ENCODE data around the gene YBX3. TPM values are rescaled to one million over a fixed set of nuclear protein-coding genes. Genes with fewer than 3 reads are reported as not detected.

YBX3 gene
- total RNA-seq, 4 donors from 2014 or later: 230 to 374 (median 244) TPM

GRCh38 chr12:10652192-10652591 is 70.9 kb downstream of the YBX3 start:
- TF ChIP-seq CTCF (IDR thresholded peaks at IDR 0.05; ENCODE audit: low read depth): no peak

Other genes starting within 250 kb of the YBX3 start
- under 1 TPM in 3 of 4 donors, not detected in 1; 0.22 to 0.85 (median 0.38) TPM for gene EIF2S3B, start 217.4 kb downstream of the YBX3 start, total RNA-seq
- gene MAGOHB, start 109.7 kb downstream of the YBX3 start, total RNA-seq: 10 to 100 TPM; 11.7 to 24.7 (median 14.4) TPM
- gene STYK1, start 49.3 kb downstream of the YBX3 start, total RNA-seq: under 1 TPM in 2 of 4 donors, not detected in 2; 0.22 to 0.34 TPM
- gene TAS2R7, start 79.3 kb upstream of the YBX3 start, total RNA-seq: not detected
- not detected for gene TAS2R8, start 84.0 kb upstream of the YBX3 start, total RNA-seq
- not detected for gene TAS2R9, start 86.8 kb upstream of the YBX3 start, total RNA-seq
- 1 to 10 TPM in 3 of 4 donors, not detected in 1; 1.1 to 2.4 (median 2.3) TPM for gene TAS2R10, start 103.0 kb upstream of the YBX3 start, total RNA-seq
- gene PRR4, start 126.2 kb upstream of the YBX3 start, total RNA-seq: 1 to 10 TPM in 3 of 4 donors, not detected in 1; 2.4 to 6.5 (median 3.8) TPM
- 10 to 100 TPM; 17.5 to 39.8 (median 34.3) TPM for gene PRH1, start 160.9 kb upstream of the YBX3 start, total RNA-seq
- 1 to 10 TPM; 1.8 to 5.5 (median 3.9) TPM for gene TAS2R13, start 186.2 kb upstream of the YBX3 start, total RNA-seq
- not detected for gene PRH2, start 205.9 kb upstream of the YBX3 start, total RNA-seq
- gene TAS2R14, start 215.9 kb upstream of the YBX3 start, total RNA-seq: 1 to 10 TPM; 4.1 to 5.8 (median 4.1) TPM